DOHH2 (cell line): ENCODE results near the gene PCDH9.

ENCODE experiments used
- H3F3A ChIP-seq: fragments of 200-600 bp; sonication (generic), shearing (Covaris generic); 2 replicates; pipeline ENCODE4 v1.6.0; 2016; ENCODE audit warnings: antibody characterized with exemption, mild to moderate bottlenecking; ENCODE audit not compliant: control insufficient read depth, insufficient read depth
- H3K27ac ChIP-seq: fragments of 200-600 bp; sonication (generic); 2 replicates; pipeline ENCODE4 v1.5.1; 2014; ENCODE audit warnings: low read depth, mild to moderate bottlenecking, low read length, moderate library complexity
- H3K27me3 ChIP-seq: fragments of 200-600 bp; sonication (generic); 2 replicates; pipeline ENCODE4 v1.6.1; 2014; ENCODE audit warnings: mild to moderate bottlenecking, low read length, mixed read lengths; ENCODE audit not compliant: control insufficient read depth
- H3K36me3 ChIP-seq: fragments of 200-600 bp; sonication (generic); 2 replicates; pipeline ENCODE4 v1.6.1; 2014; ENCODE audit warnings: mild to moderate bottlenecking, low read length, moderate library complexity, mixed read lengths; ENCODE audit not compliant: control insufficient read depth
- H3K4me1 ChIP-seq: fragments of 200-600 bp; sonication (generic); 2 replicates; pipeline ENCODE4 v1.6.1; 2014; ENCODE audit warnings: mild to moderate bottlenecking, low read length, mixed read lengths; ENCODE audit not compliant: control insufficient read depth
- H3K4me2 ChIP-seq: fragments of 200-600 bp; sonication (generic); 2 replicates; pipeline ENCODE4 v1.6.0; 2014; ENCODE audit warnings: mild to moderate bottlenecking, low read length, moderate library complexity
- H3K4me3 ChIP-seq: fragments of 200-600 bp; sonication (generic); 2 replicates; pipeline ENCODE4 v1.5.1; 2014; ENCODE audit warnings: mild to moderate bottlenecking, low read length, mixed read lengths
- H3K79me2 ChIP-seq: fragments of 200-600 bp; sonication (generic); 2 replicates; pipeline ENCODE4 v1.6.1; 2014; ENCODE audit warnings: mild to moderate bottlenecking, low read length, mixed read lengths; ENCODE audit not compliant: control insufficient read depth
- H3K9me2 ChIP-seq: fragments of 200-600 bp; sonication (generic); replicated peaks from 2 replicates; pipeline ENCODE4 v1.6.1; 2014; ENCODE audit warnings: mild to moderate bottlenecking, low read length, mixed read lengths; ENCODE audit not compliant: control insufficient read depth
- H3K9me3 ChIP-seq: fragments of 200-600 bp; sonication (generic); 2 replicates; pipeline ENCODE4 v1.6.1; 2014; ENCODE audit warnings: antibody characterized with exemption, low read length, mixed read lengths; ENCODE audit not compliant: control insufficient read depth, insufficient read depth
- H4K20me1 ChIP-seq: fragments of 200-600 bp; sonication (generic); 2 replicates; pipeline ENCODE4 v1.6.0; 2014; ENCODE audit warnings: low read depth, mild to moderate bottlenecking, antibody characterized with exemption, low read length, moderate library complexity; ENCODE audit not compliant: control insufficient read depth, insufficient read depth
- EZH2phosphoT487 ChIP-seq: fragments of 200-600 bp; sonication (generic); IDR thresholded peaks from 2 replicates; pipeline ENCODE4 v1.6.1; 2017; ENCODE audit warnings: borderline replicate concordance, mild to moderate bottlenecking, antibody characterized with exemption, low read length, moderate library complexity, mixed read lengths
- TF ChIP-seq, protein P1 (sequence below): fragments of 200-600 bp; sonication (generic); IDR thresholded peaks from one replicate; pipeline ENCODE4 v1.5.1; 2014; ENCODE audit warnings: antibody characterized with exemption, mild to moderate bottlenecking, low read depth, low read length; ENCODE audit not compliant: poor library complexity, severe bottlenecking

PCDH9 gene

DNA sequence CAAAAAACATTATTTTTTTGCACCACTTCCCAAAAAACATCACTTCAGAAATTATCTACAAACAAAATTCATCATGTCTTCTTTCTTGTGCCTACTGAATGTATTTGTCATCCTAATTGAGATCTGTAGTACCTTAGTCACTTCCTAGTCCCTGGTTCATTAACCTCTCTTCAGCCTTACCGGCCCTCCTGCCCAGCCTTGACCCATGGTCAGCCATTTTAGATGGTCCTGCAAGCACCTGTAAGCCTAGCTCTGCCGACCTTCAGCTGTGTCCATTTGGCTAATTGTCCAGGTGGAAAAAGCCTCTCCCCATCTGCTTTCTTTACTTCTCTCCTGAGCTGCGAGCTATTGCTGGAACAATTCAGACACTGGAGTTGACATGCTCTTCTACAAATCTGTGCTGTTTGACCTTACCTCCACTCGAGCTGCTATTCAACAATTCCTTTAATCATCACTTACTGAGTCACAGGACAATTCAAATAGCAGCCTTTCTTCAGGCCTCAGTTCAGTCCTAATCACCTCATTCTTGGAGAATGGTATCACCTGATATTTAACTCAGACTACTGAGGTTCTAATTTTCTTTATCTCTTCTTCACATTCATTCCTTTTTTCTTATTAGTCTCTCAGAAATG, 882.5 kb downstream of the PCDH9 start:
- Histone ChIP-seq H3K4me3 (no peak overlapping the region), H3K36me3 (no peaks in the 10 kb centered on the region), H3K4me1 (peaks cover 4% of the 10 kb centered on the region), H3K4me2 (no peak overlapping the region), H3K27ac (no peak overlapping the region), H3K9me2 (no peaks in the 10 kb centered on the region), H3K27me3 (no peaks in the 10 kb centered on the region), H3K9me3 (no peaks in the 10 kb centered on the region), H3F3A (no peaks in the 10 kb centered on the region), H3K79me2 (no peaks in the 10 kb centered on the region), H4K20me1 (no peaks in the 10 kb centered on the region)
- TF ChIP-seq EZH2phosphoT487, result no peak
- TF ChIP-seq, protein P1, sequence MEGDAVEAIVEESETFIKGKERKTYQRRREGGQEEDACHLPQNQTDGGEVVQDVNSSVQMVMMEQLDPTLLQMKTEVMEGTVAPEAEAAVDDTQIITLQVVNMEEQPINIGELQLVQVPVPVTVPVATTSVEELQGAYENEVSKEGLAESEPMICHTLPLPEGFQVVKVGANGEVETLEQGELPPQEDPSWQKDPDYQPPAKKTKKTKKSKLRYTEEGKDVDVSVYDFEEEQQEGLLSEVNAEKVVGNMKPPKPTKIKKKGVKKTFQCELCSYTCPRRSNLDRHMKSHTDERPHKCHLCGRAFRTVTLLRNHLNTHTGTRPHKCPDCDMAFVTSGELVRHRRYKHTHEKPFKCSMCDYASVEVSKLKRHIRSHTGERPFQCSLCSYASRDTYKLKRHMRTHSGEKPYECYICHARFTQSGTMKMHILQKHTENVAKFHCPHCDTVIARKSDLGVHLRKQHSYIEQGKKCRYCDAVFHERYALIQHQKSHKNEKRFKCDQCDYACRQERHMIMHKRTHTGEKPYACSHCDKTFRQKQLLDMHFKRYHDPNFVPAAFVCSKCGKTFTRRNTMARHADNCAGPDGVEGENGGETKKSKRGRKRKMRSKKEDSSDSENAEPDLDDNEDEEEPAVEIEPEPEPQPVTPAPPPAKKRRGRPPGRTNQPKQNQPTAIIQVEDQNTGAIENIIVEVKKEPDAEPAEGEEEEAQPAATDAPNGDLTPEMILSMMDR, result no peak

DNA sequence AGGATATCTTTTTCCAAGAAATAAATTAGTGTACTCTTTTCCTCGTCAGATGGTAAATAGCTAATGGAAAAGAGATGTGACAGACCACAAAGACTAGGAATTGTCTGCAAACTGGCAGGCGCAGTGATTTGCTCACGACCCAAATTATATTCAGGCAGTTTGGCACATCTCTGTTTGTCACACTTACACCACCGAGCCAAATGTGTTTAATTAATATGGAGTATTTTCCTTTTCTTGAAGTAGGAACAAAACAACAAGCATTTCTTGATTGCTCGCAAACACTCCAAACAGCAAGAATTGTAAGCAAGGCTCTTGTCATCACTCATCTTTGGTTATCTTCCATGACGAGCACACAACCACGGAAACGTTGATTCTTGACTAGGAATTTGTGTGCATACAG, 884.2 kb downstream of the PCDH9 start:
- Histone ChIP-seq H3K4me3 (no peak overlapping the region), H3K27me3 (no peaks in the 10 kb centered on the region), H4K20me1 (no peaks in the 10 kb centered on the region), H3K79me2 (no peaks in the 10 kb centered on the region), H3K4me2 (no peak overlapping the region), H3K27ac (no peak overlapping the region), H3K9me3 (no peaks in the 10 kb centered on the region), H3K9me2 (no peaks in the 10 kb centered on the region), H3K36me3 (no peaks in the 10 kb centered on the region), H3K4me1 (no peaks in the 10 kb centered on the region), H3F3A (no peaks in the 10 kb centered on the region)
- TF ChIP-seq EZH2phosphoT487, result no peak
- TF ChIP-seq, protein P1, result no peak

DNA sequence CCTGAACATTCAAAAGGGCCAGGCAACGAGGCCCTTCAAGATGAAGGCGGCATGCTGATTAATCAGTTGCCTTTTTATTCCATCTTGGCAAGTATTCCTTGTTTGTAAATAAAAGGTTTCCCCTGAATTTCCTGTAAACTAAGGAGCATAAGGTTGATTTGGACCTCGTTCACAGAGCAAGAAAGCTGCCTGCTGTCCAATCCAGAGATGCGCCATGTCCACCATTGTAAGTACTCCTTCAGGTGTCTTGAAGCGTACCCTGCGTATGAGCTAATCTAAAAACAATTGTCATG, 884.7 kb downstream of the PCDH9 start:
- TF ChIP-seq, protein P1, result no peak
- no peak for TF ChIP-seq EZH2phosphoT487
- Histone ChIP-seq H3K27ac (no peak overlapping the region), H3K4me3 (no peak overlapping the region), H3K79me2 (no peaks in the 10 kb centered on the region), H3K27me3 (no peaks in the 10 kb centered on the region), H3K9me3 (no peaks in the 10 kb centered on the region), H3F3A (no peaks in the 10 kb centered on the region), H4K20me1 (no peaks in the 10 kb centered on the region), H3K4me1 (no peaks in the 10 kb centered on the region), H3K36me3 (no peaks in the 10 kb centered on the region), H3K4me2 (no peak overlapping the region), H3K9me2 (no peaks in the 10 kb centered on the region)
